Aorta (tissue), 5 donors: ENCODE data around the gene CTSW. TPM values are rescaled to one million over a fixed set of nuclear protein-coding genes. Genes with fewer than 3 reads are reported as not detected.

ENCODE experiments used
- ATAC-seq: fragments of 200-7000 bp; cut with Tn5 transposase; one replicate; pipeline ENCODE4 v1.9.1; 2022; ENCODE audit warnings: moderate library complexity; ENCODE audit not compliant: low FRiP score
- DNase-seq, 2 donors: peaks; one replicate each; pipeline ENCODE4 v3.0.0-alpha.2; 2020
- H3K27ac ChIP-seq, 2 donors: one replicate each; pipeline ENCODE4 v1.5.1; 2013; ENCODE audit warnings: low read length in 2 of 2, mild to moderate bottlenecking in 2 of 2, moderate library complexity in 2 of 2, control low read depth in 1 of 2, inconsistent platforms in 1 of 2, low read depth in 1 of 2
- H3K27me3 ChIP-seq, 2 donors: one replicate each; pipeline ENCODE4 v1.6.1; 2013; ENCODE audit warnings: control low read depth in 1 of 2, low read length in 1 of 2, mild to moderate bottlenecking in 1 of 2, moderate library complexity in 1 of 2; ENCODE audit not compliant: insufficient read depth in 2 of 2, control insufficient read depth in 1 of 2
- H3K36me3 ChIP-seq, 2 donors: one replicate each; pipeline ENCODE4 v1.6.1; 2013; ENCODE audit warnings: control low read depth in 1 of 2, low read length in 1 of 2, mild to moderate bottlenecking in 1 of 2; ENCODE audit not compliant: insufficient read depth in 2 of 2, control insufficient read depth in 1 of 2
- H3K4me1 ChIP-seq, 2 donors: one replicate each; pipeline ENCODE4 v1.6.1; 2013; ENCODE audit warnings: low read length in 2 of 2, control low read depth in 1 of 2, mild to moderate bottlenecking in 1 of 2, moderate library complexity in 1 of 2; ENCODE audit not compliant: insufficient read depth in 2 of 2, control insufficient read depth in 1 of 2
- H3K4me3 ChIP-seq, 2 donors: one replicate each; pipeline ENCODE4 v1.5.1; 2013; ENCODE audit warnings: low read length in 2 of 2, control low read depth in 1 of 2, mild to moderate bottlenecking in 1 of 2
- H3K9me3 ChIP-seq: one replicate; pipeline ENCODE4 v1.6.1; 2013; ENCODE audit warnings: mild to moderate bottlenecking, low read length; ENCODE audit not compliant: control insufficient read depth
- WGBS, 2 donors: extraction: QIAGEN DNeasy Blood & Tissue Kit; methylation state at CpG; one replicate each; pipeline ENCODE4 v1.1.7; 2013; 5-methylcytosine and 5-hydroxymethylcytosine counted together
- intact Hi-C, 2 donors: fragments of 100-400 bp; cut with DNase I; formaldehyde crosslinking; loops; one replicate each; pipeline versions ENCODE4 v1.14.2 to v1.15.0; 2022
- polyA plus RNA-seq, 2 donors: library from polyadenylated mRNA; stranded (reverse); fragments of 200-250 nt; gene quantifications; one replicate each; pipeline ENCODE4 v1.2.3, GENCODE V29; 2013
- total RNA-seq, 2 donors: library from RNA; stranded (reverse); fragmentation: NEBNext Ultra II Directional; extraction: Animal tissue kit (Norgen Biotek cat#: 25700); gene quantifications; one replicate each; pipeline ENCODE4 v1.2.1, GENCODE V29; 2021
- donor health status: healthy with polysubstance abuse.
- donor health status: Bipolar disorder and iron deficiency.
- donor health status: DM: no; HTN: no; CAD: no.
- donor health status: DM: no; HTN: no; CAD: no.
- donor health status: DM: yes; HTN: yes; CAD: no.

CTSW gene
- total and polyA plus RNA-seq, 4 donors, result 1.8 to 3.9 (median 2.3) TPM

- ATAC-seq, result peak; percentile 90
- peak; percentile 100 for DNase-seq
- WGBS, 2 donors, result 0% methylated on average over 42 to 46 of the region's 46 CpGs
- intact Hi-C loops, result no loop called here
- Histone ChIP-seq H3K4me3 (peak overlapping the region; percentile 54 to 64), H3K27ac (peak overlapping the region; percentile 96 to 97), H3K4me1 (no peaks in the 10 kb centered on the region), H3K36me3 (peaks cover 3 to 6% of the 10 kb centered on the region in 2 donors), H3K9me3 (no peaks in the 10 kb centered on the region), H3K27me3 (no peaks in the 10 kb centered on the region)
Observed at GRCh38 chr11:65859095-65859811, 20.4 kb upstream of the CTSW start.

GRCh38 chr11:65859812-65860277 lies 19.8 kb upstream of the CTSW start:
- Histone ChIP-seq H3K36me3 (peaks cover 3 to 5% of the 10 kb centered on the region in 2 donors), H3K27me3 (no peaks in the 10 kb centered on the region), H3K9me3 (no peaks in the 10 kb centered on the region), H3K4me3 (peak overlapping the region; percentile 14 to 64), H3K4me1 (no peaks in the 10 kb centered on the region), H3K27ac (peak overlapping the region; percentile 96 to 97)
- ATAC-seq (no peak), DNase-seq (peak in 1 of 2 donors; percentile 73)
- intact Hi-C loops, result no loop called here
- 0 to 1% methylated on average over 16 of the region's 16 CpGs for WGBS, 2 donors

GRCh38 chr11:65860278-65861164 lies 19.1 kb upstream of the CTSW start, which contains the start of gene MUS81:
Gene MUS81 (plus strand): TSS chr11:65860433. CDS start chr11:65860754, 321 bp downstream.
- Histone ChIP-seq H3K27me3 (no peaks in the 10 kb centered on the region), H3K9me3 (no peaks in the 10 kb centered on the region), H3K4me1 (no peaks in the 10 kb centered on the region), H3K4me3 (peak within 1 kb of the TSS; percentile 16 to 64), H3K27ac (peak within 1 kb of the TSS; percentile 96 to 97), H3K36me3 (peaks cover 0 to 8% of the 10 kb centered on the region in 2 donors)
- ATAC-seq (peak; percentile 85), DNase-seq (peak; percentile 97 to 99)
- 0 to 1% methylated on average over 75 to 78 of the region's 78 CpGs for WGBS, 2 donors
- intact Hi-C loops, result no loop called here

- peak; percentile 53 to 79 for DNase-seq
- ATAC-seq, result no peak
- Histone ChIP-seq H3K4me3 (peak overlapping the region; percentile 16 to 64), H3K27ac (peak overlapping the region; percentile 59 to 97), H3K27me3 (no peaks in the 10 kb centered on the region), H3K9me3 (no peaks in the 10 kb centered on the region), H3K36me3 (peaks cover 0 to 8% of the 10 kb centered on the region in 2 donors), H3K4me1 (no peaks in the 10 kb centered on the region)
- intact Hi-C loops, result no loop called here
- WGBS, 2 donors, result 1 to 3% methylated on average over 14 of the region's 14 CpGs
Observed at GRCh38 chr11:65861165-65861505, 18.5 kb upstream of the CTSW start.

GRCh38 chr11:65861533-65862183 lies 18.0 kb upstream of the CTSW start:
- H3K4me1 ChIP-seq, result no peaks in the 10 kb centered on the region
- no peaks in the 10 kb centered on the region for H3K27me3 ChIP-seq
- H3K27ac ChIP-seq, result no peak overlapping the region
- 76 to 77% methylated on average over 13 of the region's 13 CpGs for WGBS, 2 donors
- H3K36me3 ChIP-seq, result peaks cover 0 to 8% of the 10 kb centered on the region in 2 donors
- ATAC-seq, result no peak
- DNase-seq, result peak; percentile 46 to 61
- intact Hi-C loops, result no loop called here
- H3K9me3 ChIP-seq, result no peaks in the 10 kb centered on the region
- peak overlapping the region in 1 of 2 donors; percentile 64 for H3K4me3 ChIP-seq

- Histone ChIP-seq H3K9me3 (no peaks in the 10 kb centered on the region), H3K36me3 (peaks cover 0 to 8% of the 10 kb centered on the region in 2 donors), H3K4me3 (no peak overlapping the region), H3K27me3 (no peaks in the 10 kb centered on the region), H3K4me1 (no peaks in the 10 kb centered on the region), H3K27ac (no peak overlapping the region)
- DNase-seq (peak; percentile 34 to 55), ATAC-seq (no peak)
- WGBS, 2 donors, result 72 to 90% methylated on average over 4 to 5 of the region's 5 CpGs
- intact Hi-C loops, result no loop called here
Observed at GRCh38 chr11:65862191-65862735, 17.4 kb upstream of the CTSW start.

GRCh38 chr11:65862941-65863888 lies 16.4 kb upstream of the CTSW start:
- 76% methylated on average over 24 of the region's 24 CpGs for WGBS, 2 donors
- no peak overlapping the region for H3K4me3 ChIP-seq
- DNase-seq (peak; percentile 50 to 67), ATAC-seq (no peak)
- no peaks in the 10 kb centered on the region for H3K27me3 ChIP-seq
- no peaks in the 10 kb centered on the region for H3K4me1 ChIP-seq
- intact Hi-C loops, result no loop called here
- H3K27ac ChIP-seq, result no peak overlapping the region
- no peaks in the 10 kb centered on the region for H3K9me3 ChIP-seq
- H3K36me3 ChIP-seq, result peaks cover 0 to 8% of the 10 kb centered on the region in 2 donors
